ENCODE data around the gene CFAP44.

DNA sequence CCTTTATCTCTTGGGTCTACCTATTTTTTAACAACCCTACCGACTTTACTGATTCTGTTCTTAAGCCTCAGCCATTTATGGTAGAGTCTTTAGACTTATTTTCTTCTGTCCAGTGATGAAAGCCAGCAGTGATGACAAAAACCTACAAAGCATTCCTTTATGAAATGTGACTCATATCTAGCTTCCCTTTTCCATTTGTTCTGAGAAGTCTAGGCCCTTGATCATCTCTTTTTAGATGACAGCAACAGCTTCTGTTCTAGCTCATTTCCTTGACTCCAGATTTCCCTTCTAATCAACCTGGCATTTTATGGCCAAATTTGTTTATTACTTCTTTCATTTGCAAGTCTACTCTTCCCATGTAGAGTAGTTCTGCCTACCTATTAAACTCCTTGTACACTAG, 36.1 kb downstream of the CFAP44 start:
- TF ChIP-seq, protein P1, sequence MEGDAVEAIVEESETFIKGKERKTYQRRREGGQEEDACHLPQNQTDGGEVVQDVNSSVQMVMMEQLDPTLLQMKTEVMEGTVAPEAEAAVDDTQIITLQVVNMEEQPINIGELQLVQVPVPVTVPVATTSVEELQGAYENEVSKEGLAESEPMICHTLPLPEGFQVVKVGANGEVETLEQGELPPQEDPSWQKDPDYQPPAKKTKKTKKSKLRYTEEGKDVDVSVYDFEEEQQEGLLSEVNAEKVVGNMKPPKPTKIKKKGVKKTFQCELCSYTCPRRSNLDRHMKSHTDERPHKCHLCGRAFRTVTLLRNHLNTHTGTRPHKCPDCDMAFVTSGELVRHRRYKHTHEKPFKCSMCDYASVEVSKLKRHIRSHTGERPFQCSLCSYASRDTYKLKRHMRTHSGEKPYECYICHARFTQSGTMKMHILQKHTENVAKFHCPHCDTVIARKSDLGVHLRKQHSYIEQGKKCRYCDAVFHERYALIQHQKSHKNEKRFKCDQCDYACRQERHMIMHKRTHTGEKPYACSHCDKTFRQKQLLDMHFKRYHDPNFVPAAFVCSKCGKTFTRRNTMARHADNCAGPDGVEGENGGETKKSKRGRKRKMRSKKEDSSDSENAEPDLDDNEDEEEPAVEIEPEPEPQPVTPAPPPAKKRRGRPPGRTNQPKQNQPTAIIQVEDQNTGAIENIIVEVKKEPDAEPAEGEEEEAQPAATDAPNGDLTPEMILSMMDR (IDR thresholded peaks at IDR 0.05; ENCODE audit: low read depth, low read length): no peak
- no peak for TF ChIP-seq POLR2A (IDR thresholded peaks at IDR 0.05; ENCODE audit: extremely low read depth, insufficient read length)
- TF ChIP-seq, protein P2, sequence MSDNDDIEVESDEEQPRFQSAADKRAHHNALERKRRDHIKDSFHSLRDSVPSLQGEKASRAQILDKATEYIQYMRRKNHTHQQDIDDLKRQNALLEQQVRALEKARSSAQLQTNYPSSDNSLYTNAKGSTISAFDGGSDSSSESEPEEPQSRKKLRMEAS (IDR thresholded peaks at IDR 0.05; ENCODE audit: low read depth, low read length): no peak
- no peak for TF ChIP-seq MYC (IDR thresholded peaks at IDR 0.05; ENCODE audit: low read depth, low read length)

Measured in NB4 (cell line).